ENCODE measurements around the gene MEMO1. TPM values are rescaled to one million over a fixed set of nuclear protein-coding genes. Genes with fewer than 3 reads are reported as not detected.

MEMO1 gene
- total and polyA plus RNA-seq, 9 of the 15 experiments (the other 6 are each of a cell fraction or from before 2014, with no cell fraction given) = 22.1 to 87.7 (median 61.2) TPM

DNA sequence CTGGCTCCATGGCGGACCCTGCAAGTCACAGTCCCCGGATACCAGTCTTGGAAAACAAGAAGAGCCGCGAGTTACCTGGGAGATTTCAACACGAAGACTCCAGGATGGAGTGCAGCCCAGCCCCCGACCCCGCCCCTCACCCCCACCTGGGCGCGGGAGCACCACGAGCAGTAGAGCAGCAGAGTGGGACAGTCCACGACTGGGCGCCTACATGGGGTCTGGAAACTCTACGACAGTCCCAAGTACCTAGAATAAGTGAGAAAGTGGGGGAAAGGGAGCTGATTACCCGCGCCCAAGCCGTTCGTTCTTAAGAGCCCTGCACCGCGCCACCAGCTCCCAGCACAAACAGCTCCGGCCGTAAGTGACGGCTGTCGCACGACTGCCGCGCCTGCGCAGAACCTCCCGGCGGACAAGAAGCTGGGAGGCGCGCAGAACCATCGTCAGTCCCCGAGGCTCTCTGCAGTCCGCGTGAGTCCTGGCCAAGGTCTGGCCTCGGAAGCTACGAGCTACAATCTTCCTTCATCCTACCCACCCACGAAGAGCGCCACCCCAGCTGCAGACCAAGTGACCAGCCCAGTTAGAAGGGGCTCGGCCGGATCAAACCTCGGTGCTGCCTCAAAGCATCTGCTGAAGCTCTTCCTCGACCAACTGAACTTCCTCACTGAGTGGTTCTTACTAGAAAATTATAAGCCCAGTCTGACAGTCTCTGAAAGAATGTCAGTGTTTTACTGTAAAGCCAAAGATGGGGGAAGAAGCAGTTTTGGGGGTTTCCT lies 28.8 kb upstream of the MEMO1 start, which contains the start of gene DPY30 (continued):
- TF ChIP-seq, protein P1, sequence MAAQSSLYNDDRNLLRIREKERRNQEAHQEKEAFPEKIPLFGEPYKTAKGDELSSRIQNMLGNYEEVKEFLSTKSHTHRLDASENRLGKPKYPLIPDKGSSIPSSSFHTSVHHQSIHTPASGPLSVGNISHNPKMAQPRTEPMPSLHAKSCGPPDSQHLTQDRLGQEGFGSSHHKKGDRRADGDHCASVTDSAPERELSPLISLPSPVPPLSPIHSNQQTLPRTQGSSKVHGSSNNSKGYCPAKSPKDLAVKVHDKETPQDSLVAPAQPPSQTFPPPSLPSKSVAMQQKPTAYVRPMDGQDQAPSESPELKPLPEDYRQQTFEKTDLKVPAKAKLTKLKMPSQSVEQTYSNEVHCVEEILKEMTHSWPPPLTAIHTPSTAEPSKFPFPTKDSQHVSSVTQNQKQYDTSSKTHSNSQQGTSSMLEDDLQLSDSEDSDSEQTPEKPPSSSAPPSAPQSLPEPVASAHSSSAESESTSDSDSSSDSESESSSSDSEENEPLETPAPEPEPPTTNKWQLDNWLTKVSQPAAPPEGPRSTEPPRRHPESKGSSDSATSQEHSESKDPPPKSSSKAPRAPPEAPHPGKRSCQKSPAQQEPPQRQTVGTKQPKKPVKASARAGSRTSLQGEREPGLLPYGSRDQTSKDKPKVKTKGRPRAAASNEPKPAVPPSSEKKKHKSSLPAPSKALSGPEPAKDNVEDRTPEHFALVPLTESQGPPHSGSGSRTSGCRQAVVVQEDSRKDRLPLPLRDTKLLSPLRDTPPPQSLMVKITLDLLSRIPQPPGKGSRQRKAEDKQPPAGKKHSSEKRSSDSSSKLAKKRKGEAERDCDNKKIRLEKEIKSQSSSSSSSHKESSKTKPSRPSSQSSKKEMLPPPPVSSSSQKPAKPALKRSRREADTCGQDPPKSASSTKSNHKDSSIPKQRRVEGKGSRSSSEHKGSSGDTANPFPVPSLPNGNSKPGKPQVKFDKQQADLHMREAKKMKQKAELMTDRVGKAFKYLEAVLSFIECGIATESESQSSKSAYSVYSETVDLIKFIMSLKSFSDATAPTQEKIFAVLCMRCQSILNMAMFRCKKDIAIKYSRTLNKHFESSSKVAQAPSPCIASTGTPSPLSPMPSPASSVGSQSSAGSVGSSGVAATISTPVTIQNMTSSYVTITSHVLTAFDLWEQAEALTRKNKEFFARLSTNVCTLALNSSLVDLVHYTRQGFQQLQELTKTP (IDR thresholded peaks at IDR 0.05; ENCODE audit: low read depth in 1 of 2, partially characterized antibody in 2 of 2) = peak in 1 of 2 experiments; percentile 32
- TF ChIP-seq, protein P2, sequence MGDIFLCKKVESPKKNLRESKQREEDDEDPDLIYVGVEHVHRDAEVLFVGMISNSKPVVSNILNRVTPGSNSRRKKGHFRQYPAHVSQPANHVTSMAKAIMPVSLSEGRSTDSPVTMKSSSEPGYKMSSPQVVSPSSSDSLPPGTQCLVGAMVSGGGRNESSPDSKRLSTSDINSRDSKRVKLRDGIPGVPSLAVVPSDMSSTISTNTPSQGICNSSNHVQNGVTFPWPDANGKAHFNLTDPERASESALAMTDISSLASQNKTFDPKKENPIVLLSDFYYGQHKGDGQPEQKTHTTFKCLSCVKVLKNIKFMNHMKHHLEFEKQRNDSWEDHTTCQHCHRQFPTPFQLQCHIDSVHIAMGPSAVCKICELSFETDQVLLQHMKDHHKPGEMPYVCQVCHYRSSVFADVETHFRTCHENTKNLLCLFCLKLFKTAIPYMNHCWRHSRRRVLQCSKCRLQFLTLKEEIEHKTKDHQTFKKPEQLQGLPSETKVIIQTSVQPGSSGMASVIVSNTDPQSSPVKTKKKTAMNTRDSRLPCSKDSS (IDR thresholded peaks at IDR 0.05; ENCODE audit: low read depth, partially characterized antibody) = no peak
- TF ChIP-seq CHD1 (IDR thresholded peaks at IDR 0.05; ENCODE audit: low read length) (peak; percentile 10), ZNF274 (IDR thresholded peaks at IDR 0.05; ENCODE audit: borderline replicate concordance, low read depth, low read length) (no peak), NRF1 (conservative IDR thresholded peaks at IDR 0.05 in 1 of 2, IDR thresholded peaks at IDR 0.05 in 1 of 2) (peak; percentile 93 to 94), ZBTB8A (IDR thresholded peaks at IDR 0.05; ENCODE audit: partially characterized antibody) (no peak), HSF4 (CRISPR knock-in tag; IDR thresholded peaks at IDR 0.05; ENCODE audit: borderline replicate concordance) (no peak), RNF2 (IDR thresholded peaks at IDR 0.05) (no peak; the same call in 1 of the 2 replicates), NR2F6 (CRISPR knock-in tag; IDR thresholded peaks at IDR 0.05) (no peak), ZNF696 (CRISPR knock-in tag; conservative IDR thresholded peaks at IDR 0.05) (no peak), ARID2 (IDR thresholded peaks at IDR 0.05) (no peak), RFX1 (IDR thresholded peaks at IDR 0.05) (no peak), ATF1 (CRISPR knock-in tag; IDR thresholded peaks at IDR 0.05) (0 out of 2 replicates have a peak, but pooled peaks have one; percentile 35), ATF1 (tag; IDR thresholded peaks at IDR 0.05) (peak; percentile 83), PHTF2 (CRISPR knock-in tag; IDR thresholded peaks at IDR 0.05) (no peak), FUS (optimal IDR thresholded peaks at IDR 0.05; ENCODE audit: low read depth, low read length) (no peak)
- TF ChIP-seq, protein P3, sequence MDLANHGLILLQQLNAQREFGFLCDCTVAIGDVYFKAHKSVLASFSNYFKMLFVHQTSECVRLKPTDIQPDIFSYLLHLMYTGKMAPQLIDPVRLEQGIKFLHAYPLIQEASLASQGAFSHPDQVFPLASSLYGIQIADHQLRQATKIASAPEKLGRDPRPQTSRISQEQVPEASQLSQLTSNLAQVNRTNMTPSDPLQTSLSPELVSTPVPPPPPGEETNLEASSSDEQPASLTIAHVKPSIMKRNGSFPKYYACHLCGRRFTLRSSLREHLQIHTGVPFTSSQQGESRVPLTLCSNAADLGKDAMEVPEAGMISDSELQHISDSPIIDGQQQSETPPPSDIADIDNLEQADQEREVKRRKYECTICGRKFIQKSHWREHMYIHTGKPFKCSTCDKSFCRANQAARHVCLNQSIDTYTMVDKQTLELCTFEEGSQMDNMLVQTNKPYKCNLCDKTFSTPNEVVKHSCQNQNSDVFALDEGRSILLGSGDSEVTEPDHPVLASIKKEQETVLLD (IDR thresholded peaks at IDR 0.05) = peak; percentile 90
- TF ChIP-seq, protein P4, sequence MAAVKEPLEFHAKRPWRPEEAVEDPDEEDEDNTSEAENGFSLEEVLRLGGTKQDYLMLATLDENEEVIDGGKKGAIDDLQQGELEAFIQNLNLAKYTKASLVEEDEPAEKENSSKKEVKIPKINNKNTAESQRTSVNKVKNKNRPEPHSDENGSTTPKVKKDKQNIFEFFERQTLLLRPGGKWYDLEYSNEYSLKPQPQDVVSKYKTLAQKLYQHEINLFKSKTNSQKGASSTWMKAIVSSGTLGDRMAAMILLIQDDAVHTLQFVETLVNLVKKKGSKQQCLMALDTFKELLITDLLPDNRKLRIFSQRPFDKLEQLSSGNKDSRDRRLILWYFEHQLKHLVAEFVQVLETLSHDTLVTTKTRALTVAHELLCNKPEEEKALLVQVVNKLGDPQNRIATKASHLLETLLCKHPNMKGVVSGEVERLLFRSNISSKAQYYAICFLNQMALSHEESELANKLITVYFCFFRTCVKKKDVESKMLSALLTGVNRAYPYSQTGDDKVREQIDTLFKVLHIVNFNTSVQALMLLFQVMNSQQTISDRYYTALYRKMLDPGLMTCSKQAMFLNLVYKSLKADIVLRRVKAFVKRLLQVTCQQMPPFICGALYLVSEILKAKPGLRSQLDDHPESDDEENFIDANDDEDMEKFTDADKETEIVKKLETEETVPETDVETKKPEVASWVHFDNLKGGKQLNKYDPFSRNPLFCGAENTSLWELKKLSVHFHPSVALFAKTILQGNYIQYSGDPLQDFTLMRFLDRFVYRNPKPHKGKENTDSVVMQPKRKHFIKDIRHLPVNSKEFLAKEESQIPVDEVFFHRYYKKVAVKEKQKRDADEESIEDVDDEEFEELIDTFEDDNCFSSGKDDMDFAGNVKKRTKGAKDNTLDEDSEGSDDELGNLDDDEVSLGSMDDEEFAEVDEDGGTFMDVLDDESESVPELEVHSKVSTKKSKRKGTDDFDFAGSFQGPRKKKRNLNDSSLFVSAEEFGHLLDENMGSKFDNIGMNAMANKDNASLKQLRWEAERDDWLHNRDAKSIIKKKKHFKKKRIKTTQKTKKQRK (IDR thresholded peaks at IDR 0.05; ENCODE audit: borderline replicate concordance, low read depth, low read length) = no peak
